T-cell (primary cell): ENCODE results near the gene EEFSEC. TPM values are rescaled to one million over a fixed set of nuclear protein-coding genes. Genes with fewer than 3 reads are reported as not detected.

Experiments used
- ATAC-seq, 4 experiments: fragments of 200-7000 bp in 3 of 4; fragments of 150-1000 bp in 1 of 4; cut with Tn5 transposase; replicated peaks in 1 of 4; 1 replicate in 3 of 4; 2 replicates in 1 of 4; pipeline ENCODE4 v1.10.0; 2021; ENCODE audit warnings: moderate library complexity in 3 of 4, mild to moderate bottlenecking in 2 of 4, moderate number of reproducible peaks in 1 of 4
- CTCF ChIA-PET, 2 donors: fragments of 300-600 bp; sonication (Branson Sonifier 250); formaldehyde crosslinking; loops; one replicate each; lab custom pipeline; 2022; ENCODE audit warnings: antibody characterized with exemption in 2 of 2; lab: Charles Lee
- POLR2A ChIA-PET, 2 donors: fragments of 300-600 bp; sonication (Branson Sonifier 250); formaldehyde crosslinking; loops; one replicate each; lab custom pipeline; 2022; ENCODE audit warnings: antibody characterized with exemption in 2 of 2; lab: Charles Lee
- DNase-seq, 35 experiments: peaks; one replicate each; pipeline versions ENCODE4 v3.0.0 to v3.0.0-alpha.2; 2013 to 2023
- H3K27ac ChIP-seq: one replicate; pipeline ENCODE4 v1.5.1; 2013; ENCODE audit warnings: low read length
- H3K27me3 ChIP-seq, 2 experiments: replicated peaks in 1 of 2; 1 replicate in 1 of 2; 2 replicates in 1 of 2; pipeline versions ENCODE4 v1.6.1 to v1.7.0; 2013; ENCODE audit warnings: low read length in 1 of 2, mixed read lengths in 1 of 2; ENCODE audit not compliant: control insufficient read depth in 2 of 2, insufficient read depth in 2 of 2; ENCODE audit errors: extremely low read depth in 1 of 2
- H3K36me3 ChIP-seq, 2 donors: 1 replicate in 1 of 2; 2 replicates in 1 of 2; pipeline versions ENCODE4 v1.6.1 to v1.7.0; 2013; ENCODE audit warnings: low read length in 1 of 2; ENCODE audit not compliant: control insufficient read depth in 2 of 2, insufficient read depth in 1 of 2; ENCODE audit errors: extremely low read depth in 1 of 2
- H3K4me1 ChIP-seq, 2 experiments: 1 replicate in 1 of 2; 2 replicates in 1 of 2; pipeline versions ENCODE4 v1.6.1 to v1.7.0; 2013; ENCODE audit warnings: low read length in 2 of 2, mixed read lengths in 1 of 2; ENCODE audit not compliant: insufficient read depth in 2 of 2, control insufficient read depth in 1 of 2; ENCODE audit errors: extremely low read depth in 1 of 2
- H3K4me3 ChIP-seq, 2 donors: 1 replicate in 1 of 2; 2 replicates in 1 of 2; pipeline versions ENCODE4 v1.5.1 to v1.7.0; 2013; ENCODE audit warnings: mild to moderate bottlenecking in 2 of 2, low read length in 1 of 2, moderate library complexity in 1 of 2; ENCODE audit not compliant: control insufficient read depth in 1 of 2; ENCODE audit errors: extremely low read depth in 1 of 2
- H3K9me3 ChIP-seq: 2 replicates; pipeline ENCODE4 v1.7.0; 2013
- H3K27ac Mint-ChIP-seq, 2 donors: one replicate each; pipeline ENCODE4 v1.8.0; 2020 to 2021; ENCODE audit warnings: mild to moderate bottlenecking in 2 of 2, mixed read lengths in 2 of 2
- H3K27me3 Mint-ChIP-seq, 2 donors: one replicate each; pipeline ENCODE4 v1.8.0; 2021 to 2022; ENCODE audit warnings: mixed read lengths in 2 of 2
- H3K36me3 Mint-ChIP-seq: one replicate; pipeline ENCODE4 v1.8.0; 2021; ENCODE audit warnings: mixed read lengths
- H3K4me1 Mint-ChIP-seq, 3 donors: one replicate each; pipeline ENCODE4 v1.8.0; 2020 to 2022; ENCODE audit warnings: mixed read lengths in 3 of 3, mild to moderate bottlenecking in 1 of 3
- H3K4me3 Mint-ChIP-seq, 3 donors: one replicate each; pipeline ENCODE4 v1.8.0; 2020 to 2022; ENCODE audit warnings: mild to moderate bottlenecking in 3 of 3, mixed read lengths in 3 of 3, moderate library complexity in 3 of 3
- H3K9me3 Mint-ChIP-seq, 3 donors: one replicate each; pipeline ENCODE4 v1.8.0; 2020 to 2022; ENCODE audit warnings: mixed read lengths in 3 of 3
- WGBS: methylation state at CpG from one replicate; pipeline ENCODE4 v1.1.5; 2013; ENCODE audit warnings: missing lambda C conversion rate; ENCODE audit not compliant: insufficient coverage; 5-methylcytosine and 5-hydroxymethylcytosine counted together
- total RNA-seq, 35 experiments: library from RNA in 6 of 35; stranded (reverse) in 6 of 35; fragments of 120-200 nt in 1 of 35; gene quantifications; one replicate each; pipeline versions ENCODE4 v1.2.1 to v1.2.4 and lab custom pipeline; 2013 to 2026

The EEFSEC gene
- total RNA-seq, 5 donors from 2014 or later (not counting 1 experiment from before 2014, with no cell fraction given), result 15.9 to 21.1 (median 19.1) TPM

- Histone ChIP-seq H3K27me3 (peaks cover 0 to 64% of the 10 kb centered on the region in 2 experiments), H3K36me3 (no peaks in the 10 kb centered on the region), H3K9me3 (no peaks in the 10 kb centered on the region), H3K4me3 (no peak overlapping the region), H3K4me1 (peaks cover 0 to 4% of the 10 kb centered on the region in 2 experiments), H3K27ac (no peak overlapping the region)
- 74% methylated on average over 12 of the region's 12 CpGs for WGBS
- Mint-ChIP-seq H3K27me3 (peaks cover 15 to 48% of the 10 kb centered on the region in 2 donors), H3K4me1 (peaks cover 0 to 2% (median 0%) of the 10 kb centered on the region in 3 donors), H3K4me3 (no peak overlapping the region), H3K27ac (no peak overlapping the region), H3K36me3 (no peaks in the 10 kb centered on the region), H3K9me3 (no peaks in the 10 kb centered on the region)
- ChIA-PET CTCF (no interaction called here), POLR2A (no interaction called here)
- no peak for DNase-seq
- no peak for ATAC-seq
Measured at GRCh38 chr3:128457937-128458336, 304.7 kb downstream of the EEFSEC start.

Other genes with a start within 250 kb of the EEFSEC start
- not detected for gene KBTBD12, start 238.2 kb upstream of the EEFSEC start, total RNA-seq
- 100 to 1,000 TPM; 120 to 156 (median 135) TPM for gene SEC61A1, start 101.0 kb upstream of the EEFSEC start, total RNA-seq
- 10 to 100 TPM; 21.4 to 33.4 (median 29.9) TPM for gene RUVBL1, start 29.7 kb upstream of the EEFSEC start, total RNA-seq